Fibroblast of lung (primary cell): Measurements from ENCODE around the gene TRIM65. TPM values are rescaled to one million over a fixed set of nuclear protein-coding genes. Genes with fewer than 3 reads are reported as not detected.

Experiments
- DNase-seq, 2 donors: peaks; one replicate each; pipeline versions ENCODE4 v3.0.0 to v3.0.0-alpha.2; 2010; ENCODE audit warnings: low read depth in 2 of 2
- H2AFZ ChIP-seq: 2 replicates; pipeline ENCODE4 v1.5.1; 2012; ENCODE audit warnings: low read length, control low read depth, inconsistent platforms
- H3K27ac ChIP-seq: 2 replicates; pipeline ENCODE4 v1.5.1; 2011; ENCODE audit warnings: low read length, control low read depth; ENCODE audit not compliant: insufficient read depth
- H3K27me3 ChIP-seq: 2 replicates; pipeline ENCODE4 v1.5.1; 2011; ENCODE audit warnings: mild to moderate bottlenecking, low read length; ENCODE audit not compliant: control insufficient read depth, insufficient read depth
- H3K36me3 ChIP-seq: 2 replicates; pipeline ENCODE4 v1.5.1; 2011; ENCODE audit warnings: low read length; ENCODE audit not compliant: control insufficient read depth, insufficient read depth
- H3K4me1 ChIP-seq: 2 replicates; pipeline ENCODE4 v1.5.1; 2011; ENCODE audit warnings: low read length; ENCODE audit not compliant: control insufficient read depth, insufficient read depth; ENCODE audit errors: extremely low read depth
- H3K4me2 ChIP-seq: 2 replicates; pipeline ENCODE4 v1.5.1; 2011; ENCODE audit warnings: low read length, control low read depth; ENCODE audit not compliant: insufficient read depth; ENCODE audit errors: extremely low read depth
- H3K4me3 ChIP-seq, 4 experiments: fragments of 200-600 bp in 1 of 4; sonication (generic) in 1 of 4; replicated peaks in 1 of 4; 2 replicates each; pipeline ENCODE4 v1.5.1; 2011 to 2016; ENCODE audit warnings: low read length in 4 of 4, low read depth in 3 of 4, mild to moderate bottlenecking in 3 of 4, control low read depth in 2 of 4, inconsistent platforms in 1 of 4, mixed read lengths in 1 of 4; ENCODE audit not compliant: insufficient read depth in 1 of 4; ENCODE audit errors: control extremely low read depth in 1 of 4
- H3K79me2 ChIP-seq: 2 replicates; pipeline ENCODE4 v1.5.1; 2012; ENCODE audit warnings: mild to moderate bottlenecking, low read length, inconsistent platforms; ENCODE audit not compliant: control insufficient read depth, insufficient read depth
- H3K9ac ChIP-seq: 2 replicates; pipeline ENCODE4 v1.5.1; 2011; ENCODE audit warnings: mild to moderate bottlenecking, low read length, control low read depth; ENCODE audit not compliant: insufficient read depth
- H3K9me3 ChIP-seq: 2 replicates; pipeline ENCODE4 v1.5.1; 2012; ENCODE audit warnings: low read depth, low read length; ENCODE audit not compliant: control insufficient read depth, insufficient read depth
- H4K20me1 ChIP-seq: 2 replicates; pipeline ENCODE4 v1.5.1; 2011; ENCODE audit warnings: low read length; ENCODE audit not compliant: control insufficient read depth, insufficient read depth; ENCODE audit errors: extremely low read depth
- CTCF ChIP-seq, 2 donors: IDR thresholded peaks in 1 of 2; conservative IDR thresholded peaks in 1 of 2; 1 replicate in 1 of 2; 2 replicates in 1 of 2; pipeline ENCODE4 v1.5.1; 2011 to 2012; ENCODE audit warnings: low read length in 2 of 2, control low read depth in 1 of 2, inconsistent platforms in 1 of 2, low read depth in 1 of 2, mild to moderate bottlenecking in 1 of 2
- EZH2 ChIP-seq: IDR thresholded peaks from 2 replicates; pipeline ENCODE4 v1.5.1; 2012; ENCODE audit warnings: low read length, control low read depth, mild to moderate bottlenecking; ENCODE audit errors: missing control alignments
- polyA plus RNA-seq, 2 donors: library from polyadenylated mRNA; depleted of rRNA in 1 of 2; stranded (reverse) in 1 of 2; unstranded in 1 of 2; fragments of >200 nt; gene quantifications; 2 replicates each; pipeline ENCODE4 v1.2.1, GENCODE V29; 2011 to 2012; ENCODE audit warnings: missing spikeins in 1 of 2
- total RNA-seq: library from RNA; depleted of rRNA; stranded (reverse); fragments of >200 nt; gene quantifications from 2 replicates; pipeline ENCODE4 v1.2.1, GENCODE V29; 2014

The TRIM65 gene
- total and polyA plus RNA-seq, 2 donors (not counting 1 experiment from before 2014, with no cell fraction given) = 4.3 to 17.2 TPM

GRCh38 chr17:75850928-75851692 lies 45.6 kb downstream of the TRIM65 start:
- Histone ChIP-seq H3K27me3 (no peaks in the 10 kb centered on the region), H3K4me1 (peaks cover 7% of the 10 kb centered on the region), H3K36me3 (peaks cover 18% of the 10 kb centered on the region), H3K9ac (no peak overlapping the region), H3K4me2 (no peak overlapping the region), H3K79me2 (peaks cover 5% of the 10 kb centered on the region), H3K27ac (no peak overlapping the region), H2AFZ (no peak overlapping the region), H4K20me1 (no peaks in the 10 kb centered on the region), H3K9me3 (no peaks in the 10 kb centered on the region), H3K4me3 (no peak overlapping the region)
- peak in 1 of 2 donors; percentile 65 for DNase-seq
- TF ChIP-seq EZH2 (no peak), CTCF (conservative IDR thresholded peaks at IDR 0.05 in 1 of 2, IDR thresholded peaks at IDR 0.05 in 1 of 2; ENCODE audit: low read depth in 1 of 2, low read length in 2 of 2) (no peak)

- no peaks in the 10 kb centered on the region for H3K9me3 ChIP-seq
- H3K27me3 ChIP-seq = no peaks in the 10 kb centered on the region
- H3K9ac ChIP-seq = no peak overlapping the region
- peaks cover 5% of the 10 kb centered on the region for H3K79me2 ChIP-seq
- H3K4me3 ChIP-seq = no peak overlapping the region
- TF ChIP-seq CTCF (conservative IDR thresholded peaks at IDR 0.05 in 1 of 2, IDR thresholded peaks at IDR 0.05 in 1 of 2; ENCODE audit: low read depth in 1 of 2, low read length in 2 of 2) (no peak), EZH2 (no peak)
- H3K4me1 ChIP-seq = peaks cover 12% of the 10 kb centered on the region
- peaks cover 18% of the 10 kb centered on the region for H3K36me3 ChIP-seq
- no peak overlapping the region for H3K4me2 ChIP-seq
- H2AFZ ChIP-seq = no peak overlapping the region
- H3K27ac ChIP-seq = no peak overlapping the region
- no peaks in the 10 kb centered on the region for H4K20me1 ChIP-seq
- no peak for DNase-seq
Observed at GRCh38 chr17:75849724-75850123, 47.0 kb downstream of the TRIM65 start.

GRCh38 chr17:75849279-75849646 lies 47.5 kb downstream of the TRIM65 start:
- Histone ChIP-seq H3K36me3 (peaks cover 18% of the 10 kb centered on the region), H3K4me2 (no peak overlapping the region), H4K20me1 (no peaks in the 10 kb centered on the region), H3K4me1 (peaks cover 12% of the 10 kb centered on the region), H3K4me3 (no peak overlapping the region), H3K9me3 (no peaks in the 10 kb centered on the region), H3K27ac (no peak overlapping the region), H3K27me3 (no peaks in the 10 kb centered on the region), H2AFZ (no peak overlapping the region), H3K79me2 (peaks cover under 1% of the 10 kb centered on the region), H3K9ac (no peak overlapping the region)
- DNase-seq = no peak
- no peak for TF ChIP-seq EZH2
- TF ChIP-seq CTCF (conservative IDR thresholded peaks at IDR 0.05 in 1 of 2, IDR thresholded peaks at IDR 0.05 in 1 of 2; ENCODE audit: low read depth in 1 of 2, low read length in 2 of 2) = no peak
